ENCODE measurements around the gene PRDX5. TPM values are rescaled to one million over a fixed set of nuclear protein-coding genes. Genes with fewer than 3 reads are reported as not detected.

The PRDX5 gene
- 172 and 230 TPM in 2 replicates for total RNA-seq

DNA sequence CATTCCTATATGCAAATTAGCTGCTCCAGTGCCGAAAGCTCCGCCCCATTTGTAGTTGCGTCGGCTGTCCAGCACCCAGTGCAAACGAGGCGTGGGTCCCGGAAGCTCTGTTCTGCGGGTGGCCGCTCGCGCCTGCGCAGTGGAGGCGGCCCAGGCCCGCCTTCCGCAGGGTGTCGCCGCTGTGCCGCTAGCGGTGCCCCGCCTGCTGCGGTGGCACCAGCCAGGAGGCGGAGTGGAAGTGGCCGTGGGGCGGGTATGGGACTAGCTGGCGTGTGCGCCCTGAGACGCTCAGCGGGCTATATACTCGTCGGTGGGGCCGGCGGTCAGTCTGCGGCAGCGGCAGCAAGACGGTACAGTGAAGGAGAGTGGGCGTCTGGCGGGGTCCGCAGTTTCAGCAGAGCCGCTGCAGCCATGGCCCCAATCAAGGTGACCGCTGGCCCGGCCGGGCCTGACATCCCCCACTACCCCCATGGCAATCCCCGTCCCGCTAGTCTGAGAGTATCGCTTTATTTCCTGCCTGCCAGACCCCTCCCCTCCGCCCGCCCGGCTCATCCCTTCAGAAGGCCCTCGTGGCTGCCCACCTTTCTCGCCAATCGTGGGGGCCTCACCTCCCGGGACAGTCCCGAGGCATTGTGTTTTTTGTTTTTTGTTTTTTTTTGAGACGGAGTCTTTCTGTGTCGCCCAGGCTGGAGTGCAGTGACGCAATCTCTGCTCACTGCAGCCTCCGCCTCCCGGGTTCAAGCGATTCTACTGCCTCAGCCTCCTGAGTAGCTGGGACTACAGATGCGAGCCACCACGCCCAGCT is at the start of gene PRDX5:
Gene PRDX5, plus strand, starts transcription at position 161 of the 805 bp plus-strand sequence. Its CDS starts 95 bp downstream, at position 256.

GRCh38 chr11:64284048-64284961 is 33.6 kb upstream of the PRDX5 start, which contains the start of gene BAD:
Gene BAD (minus strand): TSS chr11:64284665. CDS start chr11:64284368, 297 bp downstream.

DNA sequence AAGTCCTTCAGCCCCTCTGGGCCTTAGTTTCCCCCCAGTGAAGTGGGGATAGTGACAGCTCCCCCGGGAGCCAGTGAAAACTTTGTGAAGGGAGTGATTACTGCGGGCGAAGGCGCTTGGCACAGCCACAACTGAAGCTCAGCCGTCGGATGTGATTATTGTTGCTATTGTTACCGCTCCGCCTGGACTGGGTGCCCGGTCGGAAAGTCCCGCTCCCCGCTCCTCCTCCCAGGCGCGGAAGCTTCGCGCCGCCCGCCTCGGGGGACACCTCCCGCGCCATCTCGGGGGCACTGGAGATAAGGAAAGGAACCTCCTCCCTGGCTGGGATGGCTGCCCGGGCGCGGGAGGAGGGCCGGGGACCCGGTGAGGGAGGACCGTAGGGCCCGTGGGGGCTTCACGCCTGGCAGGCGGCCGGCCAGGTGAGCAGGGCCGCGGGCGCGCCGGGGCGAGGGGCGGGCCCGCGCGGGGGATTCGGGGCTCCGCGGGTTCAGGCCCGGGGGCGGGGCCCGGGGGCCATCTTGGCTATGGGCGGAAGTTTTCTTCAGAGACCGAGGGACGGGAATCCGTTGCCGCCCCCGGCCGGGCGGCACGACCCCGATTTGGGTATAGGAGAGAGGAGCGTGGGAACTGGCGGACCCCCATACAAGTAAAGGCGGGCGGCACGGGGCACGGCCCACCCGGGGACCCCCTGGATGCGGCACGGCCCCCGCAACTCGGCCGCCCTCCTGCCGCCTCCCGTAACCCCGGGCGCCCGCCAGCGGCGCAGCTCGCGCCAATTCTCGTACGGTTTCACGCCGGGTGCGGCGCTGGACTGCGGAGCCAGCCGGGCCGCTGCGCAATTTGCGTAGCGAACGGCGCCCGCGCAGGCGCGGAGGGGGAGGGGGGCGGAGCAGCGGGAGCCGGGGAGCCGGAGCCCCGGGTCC is 32.7 kb upstream of the PRDX5 start, which contains the start of gene GPR137:
Gene GPR137, plus strand, starts transcription at position 887 of the 923 bp plus-strand sequence. CDS start 677 bp downstream, outside the sequence.

DNA sequence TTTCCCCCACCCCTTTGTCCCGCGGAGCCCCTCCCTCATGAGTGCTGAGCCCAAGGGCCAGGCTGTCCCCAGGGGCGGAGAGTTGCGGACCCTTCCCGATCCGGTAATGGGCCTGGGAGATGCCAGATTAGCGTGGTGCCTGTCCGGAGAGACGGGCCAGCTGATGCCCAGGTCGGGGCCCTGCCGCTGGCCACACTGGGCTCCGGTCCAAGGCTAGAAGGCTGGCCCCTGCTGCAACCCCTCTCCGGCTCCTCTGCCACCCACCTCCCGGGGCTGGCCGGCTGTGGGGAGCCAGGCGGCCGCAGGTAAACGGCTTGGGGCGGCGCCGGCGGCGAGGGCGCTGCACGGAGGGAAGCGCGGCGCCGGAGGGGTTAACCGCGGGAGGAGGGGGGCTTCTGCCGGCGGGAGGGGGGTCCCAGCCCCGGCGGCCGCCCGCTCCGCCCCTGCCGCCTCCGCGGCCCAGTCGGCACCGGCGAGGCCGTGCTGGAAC is 26.6 kb upstream of the PRDX5 start, which contains the start of gene KCNK4:
Gene KCNK4, plus strand, starts transcription at position 41 of the 490 bp plus-strand sequence. CDS start 1,717 bp downstream, outside the sequence.

GRCh38 chr11:64299847-64300648 is 17.9 kb upstream of the PRDX5 start, which contains the start of gene CATSPERZ:
Gene CATSPERZ (plus strand): TSS chr11:64300358. CDS start chr11:64300411, 53 bp downstream.

DNA sequence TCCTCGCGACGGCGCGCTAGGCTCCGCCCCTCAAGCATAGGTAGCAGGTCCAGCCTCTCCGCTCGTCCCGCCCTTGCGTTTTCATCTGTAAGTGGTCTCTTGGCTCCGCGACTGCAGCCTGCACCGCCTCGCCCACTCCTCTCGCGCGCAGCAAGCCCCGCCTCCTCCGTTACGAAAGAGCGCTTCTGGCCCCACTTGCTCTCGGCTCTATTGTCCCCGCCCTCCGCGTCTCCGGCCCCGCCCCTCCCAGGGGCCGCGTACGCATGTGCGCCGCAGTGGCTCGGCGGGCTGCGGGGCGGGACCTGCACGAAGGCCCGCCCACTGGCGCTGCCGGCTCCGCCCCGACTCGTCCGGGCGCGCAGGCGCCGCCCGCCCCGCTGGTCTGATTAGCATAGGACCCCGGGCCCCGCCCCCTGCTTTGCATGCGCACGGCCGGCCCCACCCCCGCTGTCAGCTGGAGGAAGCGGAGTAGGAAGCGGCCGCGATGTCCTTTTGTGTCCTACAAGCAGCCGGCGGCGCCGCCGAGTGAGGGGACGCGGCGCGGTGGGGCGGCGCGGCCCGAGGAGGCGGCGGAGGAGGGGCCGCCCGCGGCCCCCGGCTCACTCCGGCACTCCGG is 12.7 kb upstream of the PRDX5 start, which contains the start of gene ESRRA:
Gene ESRRA, plus strand, starts transcription at position 450 of the 616 bp plus-strand sequence. CDS start 1,656 bp downstream, outside the sequence.

DNA sequence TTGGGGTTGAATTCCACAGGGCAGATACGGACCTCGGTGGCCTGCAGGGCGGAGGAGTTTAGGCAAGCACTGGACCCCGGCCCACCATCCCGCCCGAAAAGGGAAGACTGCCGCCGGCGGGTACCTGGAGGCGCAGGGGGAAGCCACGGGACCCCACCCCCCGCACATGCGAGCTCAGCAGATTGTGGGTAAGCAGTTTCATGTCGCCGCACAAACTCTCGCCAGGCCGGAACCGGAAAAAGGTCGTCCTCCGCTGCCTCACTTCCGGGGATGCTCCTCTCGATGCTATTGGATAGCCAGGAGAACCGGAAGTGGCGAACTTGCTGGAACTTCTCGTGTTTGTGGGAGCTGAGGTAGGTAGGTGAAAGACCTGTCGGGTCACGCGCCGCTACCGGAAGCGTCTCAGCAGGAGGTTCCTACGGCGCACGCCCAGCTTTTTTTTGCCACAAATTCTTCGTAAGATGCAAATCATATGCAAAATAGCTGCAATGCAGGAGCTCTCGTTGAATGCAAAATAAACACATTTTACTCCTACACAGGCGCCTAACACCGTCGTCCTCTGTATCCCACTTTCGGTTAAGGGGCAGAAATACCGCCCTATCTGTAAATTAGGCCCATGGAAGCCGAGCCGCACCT is 478 bp upstream of the PRDX5 start, which contains the start of gene TRMT112:
Gene TRMT112, minus strand, starts transcription at position 235 of the 636 bp plus-strand sequence. Its CDS starts 33 bp downstream, at position 202.

GRCh38 chr11:64339754-64340408 is 22.0 kb downstream of the PRDX5 start, which contains the start of gene CCDC88B:
Gene CCDC88B (plus strand): TSS chr11:64340204. CDS start chr11:64340267, 63 bp downstream.

DNA sequence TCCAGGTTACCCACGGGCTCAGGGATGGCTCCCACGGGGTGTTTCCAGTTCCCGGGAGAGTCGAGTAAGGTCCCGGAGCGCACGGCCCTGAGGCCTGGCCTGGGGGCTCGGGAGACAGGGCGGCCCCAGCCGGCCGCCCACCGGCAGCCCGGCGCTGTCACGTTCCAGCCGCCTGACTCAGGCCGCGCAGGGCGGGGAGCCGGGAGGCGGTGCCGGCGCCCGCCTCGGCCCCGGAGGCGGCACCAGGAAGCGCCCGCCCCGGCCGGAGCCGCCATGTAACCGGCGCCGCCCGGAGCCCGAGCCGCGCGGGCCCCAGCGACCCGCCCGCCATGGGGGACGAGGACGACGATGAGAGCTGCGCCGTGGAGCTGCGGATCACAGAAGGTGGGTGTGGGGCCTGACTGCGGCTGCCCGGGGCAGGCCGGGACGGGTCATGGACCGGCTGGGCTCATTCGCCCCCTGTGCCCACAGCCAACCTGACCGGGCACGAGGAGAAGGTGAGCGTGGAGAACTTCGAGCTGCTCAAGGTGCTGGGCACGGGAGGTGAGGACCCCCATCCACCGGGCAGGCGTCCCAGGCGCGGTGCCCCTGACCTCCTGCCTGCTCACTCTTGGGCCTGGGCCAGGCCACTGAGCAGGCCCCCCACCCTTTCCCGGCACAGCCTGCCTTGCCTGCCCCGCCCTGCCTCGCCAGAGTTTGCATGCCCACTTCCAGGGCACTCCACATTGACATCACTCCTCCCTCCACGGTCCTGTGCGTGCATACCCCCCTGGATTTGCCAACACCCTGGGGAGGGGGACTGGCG is 41.2 kb downstream of the PRDX5 start, which contains the start of gene RPS6KA4:
Gene RPS6KA4, plus strand, starts transcription at position 256 of the 805 bp plus-strand sequence. Its CDS starts 74 bp downstream, at position 330.

Other genes starting within 250 kb of the PRDX5 start
- 18.3 and 34.4 TPM in 2 replicates for gene MACROD1, start 152.0 kb upstream of the PRDX5 start, total RNA-seq
- 135 and 189 TPM in 2 replicates for gene STIP1, start 131.9 kb upstream of the PRDX5 start, total RNA-seq
- gene FERMT3, start 111.4 kb upstream of the PRDX5 start, total RNA-seq: 2.8 and 6.4 TPM in 2 replicates
- 18.3 and 24.8 TPM in 2 replicates for gene TRPT1, start 91.9 kb upstream of the PRDX5 start, total RNA-seq
- 26.7 and 30.4 TPM in 2 replicates for gene NUDT22, start 91.8 kb upstream of the PRDX5 start, total RNA-seq
- gene DNAJC4, start 87.6 kb upstream of the PRDX5 start, total RNA-seq: 9.9 and 12.9 TPM in 2 replicates
- gene VEGFB, start 83.5 kb upstream of the PRDX5 start, total RNA-seq: 18.5 and 20.9 TPM in 2 replicates
- gene FKBP2, start 77.0 kb upstream of the PRDX5 start, total RNA-seq: 53.8 and 53.9 TPM in 2 replicates
- gene PPP1R14B, start 71.2 kb upstream of the PRDX5 start, total RNA-seq: 207 and 216 TPM in 2 replicates
- gene PLCB3, start 66.6 kb upstream of the PRDX5 start, total RNA-seq: 31.7 and 45.7 TPM in 2 replicates
- gene BAD, start 33.5 kb upstream of the PRDX5 start, total RNA-seq: 39.1 and 60.1 TPM in 2 replicates
- gene GPR137, start 32.3 kb upstream of the PRDX5 start, total RNA-seq: 6.5 and 17.1 TPM in 2 replicates
- 0.25 TPM in 1 of 2 replicates, not detected in the other for gene KCNK4, start 26.8 kb upstream of the PRDX5 start, total RNA-seq
- gene CATSPERZ, start 17.8 kb upstream of the PRDX5 start, total RNA-seq: 0.49 TPM in 1 of 2 replicates, not detected in the other
- gene ESRRA, start 12.6 kb upstream of the PRDX5 start, total RNA-seq: 35.3 and 42.1 TPM in 2 replicates
- gene TRMT112, start 562 bp upstream of the PRDX5 start, total RNA-seq: 174 and 263 TPM in 2 replicates
- 1.1 and 2.4 TPM in 2 replicates for gene CCDC88B, start 22.1 kb downstream of the PRDX5 start, total RNA-seq
- gene RPS6KA4, start 41.0 kb downstream of the PRDX5 start, total RNA-seq: 27.2 and 44.3 TPM in 2 replicates
- not detected in 2 replicates for gene SLC22A11, start 237.8 kb downstream of the PRDX5 start, total RNA-seq